ENCODE results near the gene PSME1. TPM values are rescaled to one million over a fixed set of nuclear protein-coding genes. Genes with fewer than 3 reads are reported as not detected.

The PSME1 gene
- total RNA-seq, 6 experiments from 2014 or later = 81.7 to 119 (median 107) TPM

GRCh38 chr14:24164518-24164991, 28.6 kb downstream of the PSME1 start:
- peaks cover 7 to 48% (median 26%) of the 10 kb centered on the region in 4 donors for H3K36me3 ChIP-seq
- intact Hi-C loops (cut with DNase I) = loop anchor here in 1 of 2 donors (10.0 kb wide), 1 partner anchor 100 kb away; no protein-coding TSS in a partner anchor
- no CpG with 5 or more reads among the region's 14 CpGs for WGBS (ENCODE audit: insufficient coverage, low coverage, low lambda C conversion rate, missing lambda C conversion rate)
- no peaks in the 10 kb centered on the region for H3K9me3 ChIP-seq
- peaks cover 0 to 32% (median 11%) of the 10 kb centered on the region in 4 donors for H3K4me1 ChIP-seq
- no peak overlapping the region for H3K27ac ChIP-seq
- ATAC-seq = no peak
- DNase-seq = peak in 1 of 3 donors; percentile 51
- H3K4me3 ChIP-seq = no peak overlapping the region
- no peaks in the 10 kb centered on the region for H3K27me3 ChIP-seq
- TF ChIP-seq CTCF (IDR thresholded peaks at IDR 0.05) = no peak
- no peak for TF ChIP-seq POLR2A (IDR thresholded peaks at IDR 0.05)

- intact Hi-C loops (cut with DNase I) = loop anchor here in 1 of 2 donors (10.0 kb wide), 1 partner anchor 101 kb away; no protein-coding TSS in a partner anchor
- H3K36me3 ChIP-seq = peaks cover 7 to 43% (median 25%) of the 10 kb centered on the region in 4 donors
- WGBS (ENCODE audit: insufficient coverage, low coverage, low lambda C conversion rate, missing lambda C conversion rate) = 95% methylated on average over 5 of the region's 5 CpGs
- peaks cover 0 to 22% (median 7%) of the 10 kb centered on the region in 4 donors for H3K4me1 ChIP-seq
- H3K9me3 ChIP-seq = no peaks in the 10 kb centered on the region
- no peaks in the 10 kb centered on the region for H3K27me3 ChIP-seq
- no peak for TF ChIP-seq CTCF (IDR thresholded peaks at IDR 0.05)
- TF ChIP-seq POLR2A (IDR thresholded peaks at IDR 0.05) = no peak
- ATAC-seq (no peak), DNase-seq (no peak)
- no peak overlapping the region for H3K4me3 ChIP-seq
- H3K27ac ChIP-seq = no peak overlapping the region
Measured at GRCh38 chr14:24165785-24166184, 29.8 kb downstream of the PSME1 start.

GRCh38 chr14:24167469-24168114, 31.6 kb downstream of the PSME1 start:
- ATAC-seq = peak in 2 of 4 donors; percentile 31 to 42
- no peak for DNase-seq
- intact Hi-C loops (cut with DNase I) = loop anchor here in 1 of 2 donors (10.0 kb wide), 1 partner anchor 103 kb away; no protein-coding TSS in a partner anchor
- TF ChIP-seq POLR2A (IDR thresholded peaks at IDR 0.05) = no peak
- TF ChIP-seq CTCF (IDR thresholded peaks at IDR 0.05) = no peak
- WGBS (ENCODE audit: insufficient coverage, low coverage, low lambda C conversion rate, missing lambda C conversion rate) = 87% methylated on average over 3 of the region's 3 CpGs
- Histone ChIP-seq H3K36me3 (peaks cover 7 to 43% (median 25%) of the 10 kb centered on the region in 4 donors), H3K4me1 (peaks cover 0 to 8% (median 2%) of the 10 kb centered on the region in 4 donors), H3K27ac (no peak overlapping the region), H3K27me3 (no peaks in the 10 kb centered on the region), H3K9me3 (no peaks in the 10 kb centered on the region), H3K4me3 (no peak overlapping the region)

GRCh38 chr14:24171422-24172260, 35.6 kb downstream of the PSME1 start, which contains the start of gene REC8:
Gene REC8, plus strand, starts transcription at chr14:24172080. Its CDS starts 473 bp downstream, at chr14:24172553.
- TF ChIP-seq CTCF (IDR thresholded peaks at IDR 0.05) (no peak), POLR2A (IDR thresholded peaks at IDR 0.05) (no peak)
- Histone ChIP-seq H3K4me3 (no peak within 1 kb of the TSS), H3K36me3 (peaks cover 0 to 5% (median 2%) of the 10 kb centered on the region in 4 donors), H3K9me3 (no peaks in the 10 kb centered on the region), H3K27me3 (no peaks in the 10 kb centered on the region), H3K4me1 (no peaks in the 10 kb centered on the region), H3K27ac (no peak within 1 kb of the TSS)
- ATAC-seq (peak; percentile 52 to 66 (median 65)), DNase-seq (peak in 2 of 3 donors; percentile 46 to 70)
- WGBS (ENCODE audit: insufficient coverage, low coverage, low lambda C conversion rate, missing lambda C conversion rate) = 58% methylated on average over 11 of the region's 63 CpGs
- intact Hi-C loops (cut with DNase I) = no loop called here
